ENCODE measurements around the gene AKAP10. TPM values are rescaled to one million over a fixed set of nuclear protein-coding genes. Genes with fewer than 3 reads are reported as not detected.
"Not testable (repeated sequence)": the region's sequence is repeated elsewhere in the genome, so short reads cannot be mapped to it uniquely, and the experiment has no call there.

The AKAP10 gene
- total RNA-seq, 2 experiments from 2014 or later = 29.2 to 36.0 TPM

- ATAC-seq (ENCODE audit: poor library complexity) (no peak), DNase-seq (no peak)
- Histone ChIP-seq H3K9me3 (ENCODE audit: control insufficient read depth in 1 of 2, insufficient read depth in 1 of 2, low read length in 2 of 2) (no peaks in the 10 kb centered on the region), H3K27ac (ENCODE audit: low read depth in 1 of 2, low read length in 2 of 2) (peak overlapping the region in 1 of 2 donors; percentile 3), H3K27me3 (ENCODE audit: control insufficient read depth in 1 of 2, insufficient read depth in 2 of 2, low read length in 2 of 2) (no peaks in the 10 kb centered on the region), H3K4me3 (ENCODE audit: low read length) (no peak overlapping the region), H3K36me3 (ENCODE audit: insufficient read depth, low read length) (peaks cover 2% of the 10 kb centered on the region), H3K4me1 (ENCODE audit: insufficient read depth, low read length) (no peaks in the 10 kb centered on the region)
- Mint-ChIP-seq H3K9me3 (no peaks in the 10 kb centered on the region), H3K27me3 (no peaks in the 10 kb centered on the region), H3K4me1 (ENCODE audit: low read depth) (peaks cover 11% of the 10 kb centered on the region), H3K27ac (peak overlapping the region; percentile 7), H3K4me3 (no peak overlapping the region), H3K36me3 (ENCODE audit: low read depth) (peaks cover 15% of the 10 kb centered on the region)
- TF ChIP-seq, protein P1, sequence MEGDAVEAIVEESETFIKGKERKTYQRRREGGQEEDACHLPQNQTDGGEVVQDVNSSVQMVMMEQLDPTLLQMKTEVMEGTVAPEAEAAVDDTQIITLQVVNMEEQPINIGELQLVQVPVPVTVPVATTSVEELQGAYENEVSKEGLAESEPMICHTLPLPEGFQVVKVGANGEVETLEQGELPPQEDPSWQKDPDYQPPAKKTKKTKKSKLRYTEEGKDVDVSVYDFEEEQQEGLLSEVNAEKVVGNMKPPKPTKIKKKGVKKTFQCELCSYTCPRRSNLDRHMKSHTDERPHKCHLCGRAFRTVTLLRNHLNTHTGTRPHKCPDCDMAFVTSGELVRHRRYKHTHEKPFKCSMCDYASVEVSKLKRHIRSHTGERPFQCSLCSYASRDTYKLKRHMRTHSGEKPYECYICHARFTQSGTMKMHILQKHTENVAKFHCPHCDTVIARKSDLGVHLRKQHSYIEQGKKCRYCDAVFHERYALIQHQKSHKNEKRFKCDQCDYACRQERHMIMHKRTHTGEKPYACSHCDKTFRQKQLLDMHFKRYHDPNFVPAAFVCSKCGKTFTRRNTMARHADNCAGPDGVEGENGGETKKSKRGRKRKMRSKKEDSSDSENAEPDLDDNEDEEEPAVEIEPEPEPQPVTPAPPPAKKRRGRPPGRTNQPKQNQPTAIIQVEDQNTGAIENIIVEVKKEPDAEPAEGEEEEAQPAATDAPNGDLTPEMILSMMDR (IDR thresholded peaks at IDR 0.05) = no peak
- intact Hi-C loops (cut with DNase I, micrococcal nuclease) = no loop called here
- POLR2A ChIA-PET = no interaction called here
- CTCF ChIA-PET = no interaction called here
Observed at GRCh38 chr17:19897090-19897837, 80.4 kb downstream of the AKAP10 start.

GRCh38 chr17:19896679-19897078 lies 80.9 kb downstream of the AKAP10 start:
- peaks cover 11% of the 10 kb centered on the region for H3K4me1 Mint-ChIP-seq (ENCODE audit: low read depth)
- H3K27me3 ChIP-seq (ENCODE audit: control insufficient read depth in 1 of 2, insufficient read depth in 2 of 2, low read length in 2 of 2) = no peaks in the 10 kb centered on the region
- DNase-seq (no peak), ATAC-seq (ENCODE audit: poor library complexity) (no peak)
- POLR2A ChIA-PET = no interaction called here
- H3K36me3 Mint-ChIP-seq (ENCODE audit: low read depth) = peaks cover 15% of the 10 kb centered on the region
- H3K4me3 Mint-ChIP-seq = no peak overlapping the region
- CTCF ChIA-PET = no interaction called here
- H3K27ac Mint-ChIP-seq = peak overlapping the region; percentile 7
- H3K4me3 ChIP-seq (ENCODE audit: low read length) = no peak overlapping the region
- no peaks in the 10 kb centered on the region for H3K9me3 ChIP-seq (ENCODE audit: control insufficient read depth in 1 of 2, insufficient read depth in 1 of 2, low read length in 2 of 2)
- no peaks in the 10 kb centered on the region for H3K27me3 Mint-ChIP-seq
- H3K27ac ChIP-seq (ENCODE audit: low read depth in 1 of 2, low read length in 2 of 2) = no peak overlapping the region
- no peaks in the 10 kb centered on the region for H3K4me1 ChIP-seq (ENCODE audit: insufficient read depth, low read length)
- TF ChIP-seq, protein P1 (IDR thresholded peaks at IDR 0.05) = no peak
- H3K36me3 ChIP-seq (ENCODE audit: insufficient read depth, low read length) = peaks cover 2% of the 10 kb centered on the region
- intact Hi-C loops (cut with DNase I, micrococcal nuclease) = no loop called here
- H3K9me3 Mint-ChIP-seq = no peaks in the 10 kb centered on the region

DNA sequence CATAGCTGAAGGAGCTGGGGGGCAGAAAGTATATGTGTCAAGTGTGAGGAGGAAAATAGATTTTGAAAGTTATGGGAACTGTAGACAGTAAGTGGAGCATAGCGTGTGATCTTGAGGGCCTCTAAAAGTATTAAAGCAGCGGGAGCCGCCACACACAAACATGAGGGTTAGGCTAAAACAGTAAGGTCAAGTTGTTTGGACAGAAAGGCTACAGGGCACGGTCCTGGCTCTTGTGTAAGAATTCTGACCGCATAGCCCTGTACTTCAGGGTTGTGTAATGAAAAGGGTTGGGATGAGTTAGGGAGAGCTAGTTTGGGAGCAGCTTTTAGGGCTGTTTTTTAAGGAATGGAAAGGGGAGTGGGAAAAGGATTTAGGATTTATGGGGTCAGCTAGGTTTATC lies 87.1 kb downstream of the AKAP10 start:
- H3K4me1 ChIP-seq (ENCODE audit: insufficient read depth, low read length); DNase-seq; H3K36me3 ChIP-seq (ENCODE audit: insufficient read depth, low read length); H3K27ac Mint-ChIP-seq; ATAC-seq (ENCODE audit: poor library complexity); H3K4me1 Mint-ChIP-seq (ENCODE audit: low read depth); H3K27me3 Mint-ChIP-seq; H3K9me3 Mint-ChIP-seq; H3K9me3 ChIP-seq (ENCODE audit: control insufficient read depth in 1 of 2, insufficient read depth in 1 of 2, low read length in 2 of 2); H3K27ac ChIP-seq (ENCODE audit: low read depth in 1 of 2, low read length in 2 of 2); intact Hi-C loops (cut with DNase I, micrococcal nuclease); H3K4me3 ChIP-seq (ENCODE audit: low read length); H3K27me3 ChIP-seq (ENCODE audit: control insufficient read depth in 1 of 2, insufficient read depth in 2 of 2, low read length in 2 of 2); H3K36me3 Mint-ChIP-seq (ENCODE audit: low read depth); H3K4me3 Mint-ChIP-seq; CTCF ChIA-PET; POLR2A ChIA-PET: not testable (repeated sequence)

DNA sequence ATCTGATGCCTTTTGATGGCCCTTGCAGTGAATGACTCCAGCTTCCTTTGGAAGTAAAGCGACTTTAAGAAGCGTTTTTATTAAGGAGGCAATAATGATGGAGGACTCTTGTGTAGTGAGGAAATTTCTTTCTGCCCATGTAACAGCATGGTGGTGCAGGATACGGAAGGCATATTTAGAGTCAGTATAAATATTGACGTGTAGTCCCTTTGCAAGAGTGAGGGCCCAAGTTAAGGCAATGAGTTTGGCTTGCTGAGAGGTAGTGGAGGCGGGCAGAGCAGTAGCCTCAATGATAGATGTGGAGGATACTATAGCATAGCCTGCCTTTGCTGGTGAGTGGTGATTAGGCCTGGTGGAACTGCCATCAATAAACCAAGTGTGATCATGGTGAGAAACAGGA lies 87.6 kb downstream of the AKAP10 start:
- H3K27me3 Mint-ChIP-seq; CTCF ChIA-PET; intact Hi-C loops (cut with DNase I, micrococcal nuclease); ATAC-seq (ENCODE audit: poor library complexity); DNase-seq; H3K9me3 ChIP-seq (ENCODE audit: control insufficient read depth in 1 of 2, insufficient read depth in 1 of 2, low read length in 2 of 2); H3K4me3 ChIP-seq (ENCODE audit: low read length); H3K4me1 Mint-ChIP-seq (ENCODE audit: low read depth); POLR2A ChIA-PET; H3K36me3 ChIP-seq (ENCODE audit: insufficient read depth, low read length); H3K9me3 Mint-ChIP-seq; H3K4me3 Mint-ChIP-seq; H3K27me3 ChIP-seq (ENCODE audit: control insufficient read depth in 1 of 2, insufficient read depth in 2 of 2, low read length in 2 of 2); H3K36me3 Mint-ChIP-seq (ENCODE audit: low read depth); H3K27ac ChIP-seq (ENCODE audit: low read depth in 1 of 2, low read length in 2 of 2); H3K4me1 ChIP-seq (ENCODE audit: insufficient read depth, low read length); H3K27ac Mint-ChIP-seq: not testable (repeated sequence)

Measured in CD4-positive, alpha-beta T cell (primary cell).